NCI-H69 (cell line): Measurements from ENCODE around the gene CTNNB1.

Experiments
- DNase-seq: peaks from one replicate; lab custom pipeline; 2025; lab: John Stamatoyannopoulos, UW

The CTNNB1 gene

GRCh38 chr3:41219424-41219823 is 20.1 kb downstream of the CTNNB1 start:
- no peak for DNase-seq

GRCh38 chr3:41220906-41221677 is 21.8 kb downstream of the CTNNB1 start:
- no peak for DNase-seq

DNA sequence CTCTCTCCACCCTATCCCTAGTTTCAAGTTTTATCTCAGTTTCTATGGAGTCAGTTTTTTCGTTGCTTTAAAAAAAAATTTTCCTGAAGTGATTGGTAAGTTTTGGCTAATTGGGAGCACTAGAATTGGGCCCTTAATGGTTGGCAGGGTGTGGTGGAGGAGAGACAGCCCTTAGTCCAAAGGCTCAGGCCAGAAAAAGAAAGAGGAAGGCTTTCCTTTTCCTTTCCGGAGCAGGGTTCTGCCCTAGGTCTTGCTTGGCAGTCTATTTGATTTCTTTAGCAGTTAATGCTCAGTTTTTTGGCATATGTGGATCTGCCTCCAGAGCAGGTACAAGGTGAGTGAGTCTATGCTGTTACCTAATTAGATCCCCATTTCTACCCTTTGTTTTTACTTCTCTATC is 22.7 kb downstream of the CTNNB1 start:
- no peak for DNase-seq

- no peak for DNase-seq
Measured at GRCh38 chr3:41222501-41222900, 23.2 kb downstream of the CTNNB1 start.

GRCh38 chr3:41223078-41223477 is 23.8 kb downstream of the CTNNB1 start:
- no peak for DNase-seq

GRCh38 chr3:41223691-41224090 is 24.4 kb downstream of the CTNNB1 start:
- no peak for DNase-seq

DNA sequence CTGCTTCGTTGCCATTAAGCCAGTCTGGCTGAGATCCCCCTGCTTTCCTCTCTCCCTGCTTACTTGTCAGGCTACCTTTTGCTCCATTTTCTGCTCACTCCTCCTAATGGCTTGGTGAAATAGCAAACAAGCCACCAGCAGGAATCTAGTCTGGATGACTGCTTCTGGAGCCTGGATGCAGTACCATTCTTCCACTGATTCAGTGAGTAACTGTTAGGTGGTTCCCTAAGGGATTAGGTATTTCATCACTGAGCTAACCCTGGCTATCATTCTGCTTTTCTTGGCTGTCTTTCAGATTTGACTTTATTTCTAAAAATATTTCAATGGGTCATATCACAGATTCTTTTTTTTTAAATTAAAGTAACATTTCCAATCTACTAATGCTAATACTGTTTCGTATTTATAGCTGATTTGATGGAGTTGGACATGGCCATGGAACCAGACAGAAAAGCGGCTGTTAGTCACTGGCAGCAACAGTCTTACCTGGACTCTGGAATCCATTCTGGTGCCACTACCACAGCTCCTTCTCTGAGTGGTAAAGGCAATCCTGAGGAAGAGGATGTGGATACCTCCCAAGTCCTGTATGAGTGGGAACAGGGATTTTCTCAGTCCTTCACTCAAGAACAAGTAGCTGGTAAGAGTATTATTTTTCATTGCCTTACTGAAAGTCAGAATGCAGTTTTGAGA is 25.0 kb downstream of the CTNNB1 start:
- no peak for DNase-seq

GRCh38 chr3:41234823-41235721 is 35.8 kb downstream of the CTNNB1 start:
- DNase-seq = peak; percentile 28

- peak; percentile 23 for DNase-seq
Measured at GRCh38 chr3:41236228-41236627, 36.9 kb downstream of the CTNNB1 start.

GRCh38 chr3:41237907-41238306 is 38.6 kb downstream of the CTNNB1 start:
- DNase-seq = no peak

DNA sequence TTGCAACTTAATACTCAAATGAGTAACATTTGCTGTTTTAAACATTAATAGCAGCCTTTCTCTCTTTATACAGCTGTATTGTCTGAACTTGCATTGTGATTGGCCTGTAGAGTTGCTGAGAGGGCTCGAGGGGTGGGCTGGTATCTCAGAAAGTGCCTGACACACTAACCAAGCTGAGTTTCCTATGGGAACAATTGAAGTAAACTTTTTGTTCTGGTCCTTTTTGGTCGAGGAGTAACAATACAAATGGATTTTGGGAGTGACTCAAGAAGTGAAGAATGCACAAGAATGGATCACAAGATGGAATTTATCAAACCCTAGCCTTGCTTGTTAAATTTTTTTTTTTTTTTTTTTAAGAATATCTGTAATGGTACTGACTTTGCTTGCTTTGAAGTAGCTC is 40.3 kb downstream of the CTNNB1 start:
- no peak for DNase-seq

GRCh38 chr3:41241161-41241560 is 41.9 kb downstream of the CTNNB1 start:
- DNase-seq = no peak

GRCh38 chr3:41241800-41242571 is 42.7 kb downstream of the CTNNB1 start:
- no peak for DNase-seq

DNA sequence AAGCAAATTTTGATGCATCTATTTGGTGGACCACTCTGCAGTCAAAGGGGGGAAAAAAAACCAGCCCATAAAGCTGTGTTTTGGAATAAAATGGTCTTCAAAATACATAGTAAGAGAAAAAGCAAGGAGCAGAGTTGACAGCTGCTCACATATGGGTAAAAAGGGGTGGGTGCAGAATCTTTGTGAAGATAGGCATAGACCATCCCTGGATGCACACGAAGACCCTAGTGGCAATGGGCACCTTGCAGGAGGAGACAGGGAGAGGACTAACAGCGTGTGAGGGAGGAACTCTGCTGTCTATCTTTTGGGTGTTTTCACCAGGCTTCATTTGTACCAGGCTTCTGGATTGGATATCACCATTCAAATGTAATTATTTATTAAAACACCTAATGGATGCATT is 43.9 kb downstream of the CTNNB1 start:
- DNase-seq = no peak

GRCh38 chr3:41244620-41245336 is 45.5 kb downstream of the CTNNB1 start:
- no peak for DNase-seq

GRCh38 chr3:41247055-41248004 is 48.0 kb downstream of the CTNNB1 start:
- no peak for DNase-seq

GRCh38 chr3:41248525-41248924 is 49.2 kb downstream of the CTNNB1 start:
- no peak for DNase-seq

- DNase-seq = no peak
Measured at GRCh38 chr3:41249318-41249717, 50.0 kb downstream of the CTNNB1 start.

DNA sequence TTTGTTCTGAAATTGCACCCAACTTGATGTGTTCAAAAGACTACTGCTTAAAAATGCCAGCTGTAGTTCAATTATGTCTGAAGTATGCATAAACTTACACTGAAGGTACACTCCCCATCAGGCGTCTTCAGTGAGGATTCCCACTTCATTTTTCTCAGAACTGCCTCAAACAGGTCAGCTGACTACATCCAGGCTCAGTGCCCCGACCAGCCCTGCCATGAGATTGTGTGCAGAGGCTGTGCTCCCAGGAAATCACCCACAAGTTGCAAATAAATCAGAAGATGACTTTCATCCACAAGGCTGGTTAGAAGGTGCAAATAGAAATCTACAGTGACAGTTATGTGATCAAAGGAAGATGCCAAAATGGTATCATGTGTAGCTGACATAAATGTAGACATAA is 51.5 kb downstream of the CTNNB1 start:
- no peak for DNase-seq

- no peak for DNase-seq
Measured at GRCh38 chr3:41251593-41251992, 52.3 kb downstream of the CTNNB1 start.
